MV-4-11 (cell line): Measurements from ENCODE around the gene KIF18A.
"Not testable (repeated sequence)": the region's sequence is repeated elsewhere in the genome, so short reads cannot be mapped to it uniquely, and the experiment has no call there.

Experiments
- DNase-seq: peaks from one replicate; lab custom pipeline; 2025; lab: John Stamatoyannopoulos, UW

The KIF18A gene

GRCh38 chr11:28106353-28107043 is 1.5 kb downstream of the KIF18A start:
- no peak for DNase-seq

GRCh38 chr11:28105869-28106268 is 2.1 kb downstream of the KIF18A start:
- DNase-seq, result no peak

DNA sequence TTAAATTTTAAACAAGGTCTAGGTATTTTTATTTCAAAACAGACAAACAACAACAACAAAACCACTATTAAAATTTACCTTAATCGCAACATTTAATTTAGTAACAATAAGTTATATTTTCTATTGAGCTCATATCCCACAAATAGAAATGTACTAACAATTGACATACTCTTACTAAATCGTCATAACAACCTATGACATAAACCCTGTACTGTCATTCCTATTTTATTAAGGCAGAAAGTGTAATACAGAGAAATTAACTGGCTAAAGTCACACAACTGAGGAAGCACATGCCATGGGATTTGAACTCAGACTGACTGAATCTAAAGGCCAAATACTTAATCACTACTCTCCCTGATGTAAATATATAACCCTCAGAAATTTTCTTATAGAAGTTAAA is 3.0 kb downstream of the KIF18A start:
- DNase-seq, result no peak

DNA sequence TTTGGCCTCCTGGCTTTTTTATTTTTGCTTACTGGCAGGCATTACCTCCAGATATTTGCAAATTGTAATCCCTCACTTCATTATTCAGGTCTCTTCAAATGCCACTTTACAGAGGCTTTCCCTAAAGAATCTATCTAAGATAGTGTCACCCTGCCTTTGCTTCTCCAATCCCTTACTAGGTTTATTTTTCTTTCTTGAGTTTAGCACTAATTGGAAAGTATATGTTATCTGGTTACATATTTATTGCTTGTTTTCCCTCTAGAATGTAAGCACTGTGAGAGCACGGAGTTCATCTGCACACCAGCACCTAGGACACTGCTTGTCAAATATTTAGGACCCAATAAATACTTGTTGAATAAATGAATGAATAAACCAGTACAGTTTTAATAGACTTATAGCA is 3.5 kb downstream of the KIF18A start:
- DNase-seq, result no peak

- not testable (repeated sequence) for DNase-seq
These were observed 5.7 kb downstream of the KIF18A start for GRCh38 chr11:28102300-28102699.

DNA sequence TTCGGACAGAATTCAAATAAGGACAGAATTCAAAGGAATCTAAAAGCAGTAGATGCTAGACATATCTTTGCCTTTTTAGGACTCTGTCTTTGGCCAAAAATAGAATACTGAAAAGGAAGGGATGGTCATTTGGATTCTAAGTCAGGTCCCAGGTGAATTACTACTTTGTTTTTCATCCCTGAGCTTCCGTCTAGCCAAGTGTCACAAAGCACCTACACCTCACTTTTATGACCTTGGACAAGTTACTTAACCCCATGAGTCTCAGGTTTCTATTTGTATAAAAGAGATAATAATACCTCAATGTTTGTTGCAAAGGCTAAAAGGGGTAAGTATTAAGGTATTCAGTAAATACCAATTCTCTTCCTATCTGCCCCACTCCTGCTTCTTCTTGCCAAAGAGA is 7.3 kb downstream of the KIF18A start:
- DNase-seq, result no peak

GRCh38 chr11:28099715-28100114 is 8.2 kb downstream of the KIF18A start:
- DNase-seq, result no peak

- no peak for DNase-seq
These were observed 9.7 kb downstream of the KIF18A start for GRCh38 chr11:28098257-28098656.

- no peak for DNase-seq
These were observed 15.2 kb downstream of the KIF18A start for GRCh38 chr11:28092786-28093185.

GRCh38 chr11:28090052-28090749 is 17.8 kb downstream of the KIF18A start:
- DNase-seq, result no peak

DNA sequence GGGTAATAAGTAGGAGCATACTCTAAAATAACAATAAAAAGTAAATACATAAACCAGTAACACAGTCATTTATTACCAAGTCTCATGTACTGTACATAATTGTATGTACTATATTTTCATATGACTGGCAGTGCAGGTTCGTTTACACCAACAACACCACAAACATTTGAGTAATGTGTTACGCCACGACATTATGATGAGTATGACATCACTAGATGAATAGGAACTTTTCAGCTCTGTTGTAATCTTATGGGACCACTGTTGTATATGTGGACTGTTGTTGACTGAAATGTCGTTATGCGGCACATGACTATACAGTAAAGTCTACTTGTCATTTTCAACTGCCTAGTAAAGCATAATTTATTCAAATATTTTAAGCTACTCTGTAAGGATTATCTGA is 18.6 kb downstream of the KIF18A start:
- DNase-seq, result peak; percentile 35

DNA sequence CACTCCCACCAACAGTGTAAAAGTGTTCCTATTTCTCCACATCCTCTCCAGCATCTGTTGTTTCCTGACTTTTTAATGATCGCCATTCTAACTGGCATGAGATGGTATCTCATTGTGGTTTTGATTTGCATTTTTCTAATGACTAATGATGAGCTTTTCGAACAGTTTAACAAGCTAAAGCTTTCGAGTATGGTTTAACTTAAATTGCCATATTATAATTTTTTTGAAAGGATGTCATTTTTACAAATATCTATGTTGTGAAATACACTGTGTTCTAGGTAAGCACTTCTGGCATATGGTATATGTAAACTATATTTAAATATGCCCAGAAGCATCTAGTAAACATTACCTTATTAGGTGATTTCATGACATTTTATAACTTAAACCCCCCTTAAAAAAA is 20.3 kb downstream of the KIF18A start:
- DNase-seq, result not testable (repeated sequence)

DNA sequence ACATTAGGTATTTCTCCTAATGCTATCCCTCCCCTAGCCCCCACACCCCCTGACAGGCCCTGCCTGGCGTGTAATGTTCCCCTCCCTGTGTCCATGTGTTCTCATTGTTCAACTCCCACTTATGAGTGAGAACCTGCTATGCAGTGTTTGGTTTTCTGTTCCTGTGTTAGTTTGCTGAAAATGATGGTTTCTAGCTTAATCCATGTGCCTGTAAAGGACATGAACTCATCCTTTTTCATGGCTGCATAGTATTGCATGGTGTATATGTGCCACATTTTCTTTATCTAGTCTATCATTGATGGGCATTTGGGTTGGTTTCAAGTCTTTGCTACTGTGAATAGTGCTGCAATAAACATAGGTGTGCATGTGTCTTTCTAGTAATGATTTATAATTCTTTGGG is 20.8 kb downstream of the KIF18A start:
- not testable (repeated sequence) for DNase-seq

DNA sequence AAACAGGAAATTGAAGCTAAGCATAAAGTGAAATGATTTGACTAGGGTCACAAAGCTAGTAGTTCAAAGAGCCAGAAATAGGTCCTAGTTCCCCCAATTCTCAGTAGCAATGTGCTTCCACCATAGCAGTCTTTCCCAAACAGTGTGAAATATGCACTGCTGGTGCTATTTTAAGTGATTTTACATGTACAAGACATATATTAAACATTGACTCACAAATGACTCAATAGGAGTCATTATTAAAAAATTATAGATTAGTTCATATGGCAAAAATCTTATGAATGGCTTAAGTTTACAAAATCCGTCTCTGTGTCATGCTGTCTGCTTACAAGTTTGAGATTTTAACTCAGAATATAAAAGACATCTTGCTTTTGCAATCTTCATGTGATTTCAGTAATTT is 21.4 kb downstream of the KIF18A start:
- no peak for DNase-seq

DNA sequence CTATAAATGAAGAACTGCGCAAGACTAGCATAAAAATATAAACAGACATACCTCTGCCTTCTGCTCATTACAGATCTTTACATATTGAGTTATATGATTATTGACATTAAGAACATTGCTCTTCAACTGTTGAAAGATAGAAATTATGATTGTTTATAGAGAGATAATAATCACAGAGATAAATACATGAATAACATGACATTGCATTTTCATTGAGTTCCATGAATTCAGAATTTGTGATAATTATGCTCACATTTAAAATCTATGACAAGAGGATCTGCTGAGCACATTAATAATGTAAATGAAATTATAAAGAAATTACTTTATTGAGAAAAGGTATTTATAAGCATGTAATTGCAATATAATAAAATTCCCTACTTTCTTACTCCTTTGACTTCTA is 24.8 kb downstream of the KIF18A start:
- no peak for DNase-seq

- no peak for DNase-seq
These were observed 30.4 kb downstream of the KIF18A start for GRCh38 chr11:28077521-28077920.

DNA sequence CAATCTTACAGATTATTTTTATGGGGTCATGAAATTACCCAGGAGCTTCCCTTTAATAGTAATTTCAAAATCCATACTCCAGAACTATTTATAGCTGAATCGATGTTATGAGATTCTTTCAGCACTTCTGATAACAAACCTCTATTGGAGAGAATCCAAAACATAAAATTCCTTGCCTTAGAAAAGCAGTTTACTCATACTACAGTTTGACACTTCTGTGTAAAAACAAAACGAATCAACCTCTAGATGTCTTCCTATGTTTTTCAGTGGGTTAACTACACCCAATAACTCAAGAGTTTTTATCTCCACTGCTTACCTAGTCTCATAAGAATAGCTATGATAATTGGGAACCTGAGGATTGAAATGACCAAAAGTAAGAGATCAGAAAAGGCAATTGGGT is 35.6 kb downstream of the KIF18A start:
- DNase-seq, result no peak

GRCh38 chr11:28071305-28071704 is 36.7 kb downstream of the KIF18A start:
- no peak for DNase-seq

DNA sequence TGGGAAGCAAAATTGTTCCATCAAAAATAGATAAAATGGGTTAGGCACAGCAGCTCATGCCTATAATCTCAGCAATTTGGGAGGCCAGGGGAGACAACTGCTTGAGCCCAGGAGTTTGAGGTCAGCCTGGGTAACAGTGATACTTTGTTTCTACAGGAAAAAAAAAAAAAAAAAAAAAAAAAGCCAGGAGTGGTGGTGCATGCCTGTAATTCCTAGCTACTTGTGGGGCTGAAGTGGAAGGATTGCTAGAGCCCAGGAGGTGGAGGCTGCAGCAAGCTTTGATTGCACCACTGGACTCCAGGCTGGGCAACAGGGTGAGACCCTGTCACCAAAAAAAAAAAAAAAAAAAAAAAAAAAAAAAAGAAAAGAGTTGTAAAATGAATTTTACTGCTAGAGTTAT is 49.6 kb downstream of the KIF18A start:
- no peak for DNase-seq

DNA sequence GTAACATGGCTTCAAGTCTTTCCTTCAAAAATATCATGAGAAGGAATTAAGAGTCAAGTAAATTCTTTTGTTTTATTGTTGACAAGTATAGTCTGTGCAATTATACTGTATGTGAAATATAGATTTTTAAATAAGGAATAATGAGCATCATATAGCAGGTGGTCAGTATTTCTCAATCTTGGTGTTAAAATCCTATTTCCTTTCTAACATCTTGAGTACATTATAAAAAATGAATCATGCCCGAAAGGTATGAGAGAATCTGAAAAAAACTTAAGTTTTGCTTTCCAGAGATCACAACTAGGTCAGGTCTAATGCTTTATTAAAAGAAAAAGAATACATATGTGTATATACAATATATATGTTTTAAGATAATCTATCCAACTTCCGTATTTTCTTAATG is 53.1 kb downstream of the KIF18A start:
- DNase-seq, result no peak

- DNase-seq, result peak; percentile 20
These were observed 58.4 kb downstream of the KIF18A start for GRCh38 chr11:28049338-28050216.

GRCh38 chr11:28048812-28049211 is 59.1 kb downstream of the KIF18A start:
- DNase-seq, result no peak
